Fibroblast of skin of left biceps (primary cell): ENCODE measurements around the gene TLR9.

Source experiments
- DNase-seq, 2 experiments: peaks; one replicate each; pipeline ENCODE4 v3.0.0-alpha.2; 2013; ENCODE audit warnings: low read depth in 2 of 2

The TLR9 gene

DNA sequence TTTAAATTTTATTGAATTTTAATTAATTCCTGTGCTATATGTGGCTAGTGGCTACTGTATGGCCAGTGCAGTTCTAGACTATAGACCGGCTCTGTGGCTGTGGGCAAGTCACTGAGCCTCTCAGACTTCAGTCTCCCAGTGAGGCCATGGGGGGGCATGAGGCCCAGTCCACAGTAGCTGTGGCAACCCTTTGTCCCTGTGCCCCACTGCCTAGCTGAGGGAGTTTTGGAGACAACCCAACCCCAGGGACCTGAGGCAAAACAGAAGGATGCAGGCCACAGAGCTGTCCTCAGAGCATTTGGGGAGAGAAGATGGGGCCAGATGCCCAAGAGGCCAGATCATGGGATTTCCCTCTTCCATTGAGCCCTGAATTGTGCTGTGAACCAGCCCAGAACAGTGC, 52.3 kb downstream of the TLR9 start:
- DNase-seq, result no peak

GRCh38 chr3:52172262-52172757, 53.1 kb downstream of the TLR9 start:
- DNase-seq, result no peak

DNA sequence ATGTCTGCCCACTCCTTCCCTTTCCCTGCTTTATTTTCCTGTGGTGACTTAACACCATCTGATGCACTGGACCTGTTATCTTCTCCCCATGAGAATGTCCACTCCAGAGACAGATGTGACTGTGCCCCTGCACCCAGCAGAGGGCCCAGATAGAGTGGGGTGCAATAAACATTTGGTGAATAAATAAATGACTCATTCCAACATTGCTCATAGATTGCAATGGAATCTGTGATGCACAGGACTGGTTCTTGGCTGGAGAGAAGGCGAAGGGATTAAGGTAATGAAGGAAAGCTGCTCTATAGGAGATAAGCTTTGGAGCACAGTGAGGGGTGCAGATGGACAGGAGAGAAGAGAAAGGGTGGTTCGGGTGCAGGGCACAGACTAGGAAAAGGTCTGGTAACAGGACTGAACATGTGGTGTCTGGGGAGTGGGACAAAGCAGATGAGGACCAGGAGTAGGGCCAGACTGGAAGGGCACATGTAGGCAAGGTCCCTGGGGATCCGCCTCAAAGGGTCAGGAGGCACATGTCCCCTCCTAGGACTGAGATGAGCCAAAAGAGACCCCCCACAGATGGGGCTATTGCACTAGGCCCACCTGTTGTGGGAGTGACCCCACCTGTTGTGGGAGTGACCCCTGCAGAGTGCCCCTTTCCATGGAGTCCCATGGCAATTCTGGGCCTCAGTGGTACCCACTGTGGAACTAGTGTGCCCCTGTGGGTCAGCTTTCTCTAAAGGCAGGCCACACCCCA, 53.8 kb downstream of the TLR9 start:
- DNase-seq, result peak in 1 of 2 experiments; percentile 3
